T-helper 1 cell (primary cell): ENCODE data around the gene ADAT3.
A peak's percentile ranks its signal among the peaks of the same experiment; 100 is the strongest.

ENCODE experiments used
- DNase-seq, 5 donors: peaks; one replicate each; pipeline ENCODE4 v3.0.0-alpha.2; 2012 to 2020

The ADAT3 gene

GRCh38 chr19:1942078-1942933 lies 37.1 kb downstream of the ADAT3 start:
- peak; percentile 77 to 80 (median 79) for DNase-seq

GRCh38 chr19:1942934-1943555 lies 37.8 kb downstream of the ADAT3 start:
- DNase-seq: no peak

GRCh38 chr19:1943661-1944087 lies 38.5 kb downstream of the ADAT3 start:
- DNase-seq: no peak

- no peak for DNase-seq
These were observed 39.1 kb downstream of the ADAT3 start for GRCh38 chr19:1944088-1944915.

- DNase-seq: no peak
These were observed 39.8 kb downstream of the ADAT3 start for GRCh38 chr19:1944916-1945561.

- DNase-seq: peak in 2 of 5 donors; percentile 28 to 33
These were observed 40.7 kb downstream of the ADAT3 start for GRCh38 chr19:1945899-1946298.

- no peak for DNase-seq
These were observed 42.5 kb downstream of the ADAT3 start for GRCh38 chr19:1947651-1948209.

GRCh38 chr19:1949304-1950101 lies 44.3 kb downstream of the ADAT3 start:
- DNase-seq: no peak

GRCh38 chr19:1950640-1951039 lies 45.4 kb downstream of the ADAT3 start:
- DNase-seq: no peak

- DNase-seq: no peak
These were observed 47.4 kb downstream of the ADAT3 start for GRCh38 chr19:1952635-1953034.

- no peak for DNase-seq
These were observed 47.8 kb downstream of the ADAT3 start for GRCh38 chr19:1953037-1953436.

GRCh38 chr19:1953441-1954094 lies 48.4 kb downstream of the ADAT3 start:
- DNase-seq: no peak

- DNase-seq: no peak
These were observed 49.3 kb downstream of the ADAT3 start for GRCh38 chr19:1954532-1954933.

GRCh38 chr19:1955171-1956121 lies 50.2 kb downstream of the ADAT3 start:
- DNase-seq: no peak

GRCh38 chr19:1956122-1956494 lies 50.9 kb downstream of the ADAT3 start:
- DNase-seq: no peak

- DNase-seq: no peak
These were observed 51.8 kb downstream of the ADAT3 start for GRCh38 chr19:1956868-1957492.

- DNase-seq: no peak
These were observed 52.5 kb downstream of the ADAT3 start for GRCh38 chr19:1957562-1958248.

GRCh38 chr19:1959928-1960589 lies 54.9 kb downstream of the ADAT3 start:
- no peak for DNase-seq
